Erythroblast (primary cell): ENCODE data around the gene SLC25A29.
"Not testable (repeated sequence)": the region's sequence is repeated elsewhere in the genome, so short reads cannot be mapped to it uniquely, and the experiment has no call there.

Experiments used
- DNase-seq, 2 experiments: peaks; one replicate each; lab custom pipeline; 2025; lab: John Stamatoyannopoulos, UW
- GATA1 ChIP-seq: IDR thresholded peaks from 2 replicates; pipeline ENCODE4 v1.6.1; 2011; ENCODE audit warnings: low read depth, mild to moderate bottlenecking, control low read depth, low read length, moderate library complexity
- POLR2A ChIP-seq: IDR thresholded peaks from 2 replicates; pipeline ENCODE4 v1.6.1; 2011; ENCODE audit warnings: mild to moderate bottlenecking, low read length

Gene SLC25A29

DNA sequence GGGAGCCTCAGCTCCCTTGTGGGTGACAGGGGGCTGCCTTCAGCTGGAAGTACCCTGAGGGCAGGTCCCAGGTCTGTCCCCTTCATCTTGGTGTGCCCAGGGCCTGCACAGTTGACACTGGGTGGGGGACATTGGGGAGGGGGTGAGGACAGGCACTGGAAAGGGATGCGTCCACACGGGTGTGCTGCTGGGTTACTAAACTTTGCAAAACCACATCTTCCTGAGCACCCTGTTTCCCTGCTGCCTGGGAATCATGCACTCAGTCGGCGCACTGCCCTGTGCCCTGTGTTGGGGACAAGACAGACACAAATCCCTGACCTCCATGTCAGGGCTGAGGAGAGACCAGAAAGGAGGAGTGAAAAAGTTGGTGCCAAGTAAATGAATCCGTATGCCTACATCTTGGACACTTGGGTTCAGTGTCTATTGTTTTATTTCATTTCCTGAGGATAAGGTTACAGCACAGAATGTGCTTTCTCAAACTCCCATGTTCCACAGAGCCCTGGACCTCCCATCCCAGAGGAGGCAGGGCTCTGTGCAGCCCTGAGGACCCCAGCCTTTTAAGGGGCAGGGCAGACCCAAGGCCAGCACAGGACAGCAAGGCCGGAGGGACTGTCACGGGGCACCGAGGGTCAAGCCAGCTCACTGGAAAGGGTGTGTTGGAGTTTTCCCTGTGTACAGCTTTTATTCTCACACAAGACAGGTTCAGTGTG is 2.9 kb upstream of the SLC25A29 start:
- no peak for TF ChIP-seq GATA1
- TF ChIP-seq POLR2A: no peak
- no peak for DNase-seq

DNA sequence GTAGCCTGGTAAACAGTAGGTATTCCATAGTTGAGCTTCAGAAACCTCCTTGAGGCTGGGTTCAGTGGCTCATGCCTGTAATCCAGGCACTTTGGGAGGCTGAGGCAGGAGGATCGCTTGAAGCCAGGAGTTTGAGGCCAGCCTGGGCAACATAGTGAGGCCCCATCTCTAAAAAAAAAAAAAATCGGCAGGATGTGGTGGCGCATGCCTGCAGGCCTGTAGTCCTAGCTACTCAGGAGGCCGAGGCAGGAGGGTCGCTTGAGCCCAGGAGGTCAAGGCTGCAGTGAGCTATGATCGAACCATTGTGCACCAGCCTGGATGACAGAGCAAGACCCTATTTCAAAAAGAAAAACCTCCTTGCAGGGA is 2.2 kb upstream of the SLC25A29 start:
- DNase-seq: not testable (repeated sequence)

DNA sequence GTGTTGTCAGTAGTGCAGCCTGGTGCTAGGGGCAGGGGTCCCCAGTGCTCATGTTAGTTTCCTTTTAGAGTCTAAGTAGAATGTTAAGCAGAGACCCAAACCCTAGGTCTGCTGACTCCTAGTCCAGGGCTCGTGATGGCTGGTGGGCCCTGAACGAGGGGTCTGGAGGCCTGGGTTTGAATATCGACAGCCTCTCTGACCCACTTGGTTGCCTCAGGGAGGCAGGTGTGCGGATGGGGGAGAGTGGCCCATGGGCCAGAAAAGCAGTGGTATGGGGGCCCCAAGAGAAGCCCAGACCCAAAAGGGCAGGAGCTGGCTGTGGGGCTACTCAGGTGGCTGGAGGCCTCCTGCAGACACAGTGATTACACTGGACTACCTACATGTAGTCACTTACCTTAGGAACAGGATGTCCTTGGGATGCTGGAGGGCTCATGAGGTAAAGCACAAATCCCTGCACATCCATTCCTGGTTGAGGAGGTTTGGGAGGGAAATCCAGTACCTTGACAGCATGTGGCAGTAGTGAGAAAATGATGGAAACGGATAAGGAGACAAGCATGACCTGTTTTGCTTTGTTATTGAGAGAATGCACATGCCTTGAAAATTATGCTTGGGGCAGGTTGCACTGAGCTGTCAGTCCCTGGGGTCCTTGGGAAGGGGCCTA is 1.7 kb upstream of the SLC25A29 start:
- no peak for DNase-seq
- no peak for TF ChIP-seq GATA1
- TF ChIP-seq POLR2A: no peak

DNA sequence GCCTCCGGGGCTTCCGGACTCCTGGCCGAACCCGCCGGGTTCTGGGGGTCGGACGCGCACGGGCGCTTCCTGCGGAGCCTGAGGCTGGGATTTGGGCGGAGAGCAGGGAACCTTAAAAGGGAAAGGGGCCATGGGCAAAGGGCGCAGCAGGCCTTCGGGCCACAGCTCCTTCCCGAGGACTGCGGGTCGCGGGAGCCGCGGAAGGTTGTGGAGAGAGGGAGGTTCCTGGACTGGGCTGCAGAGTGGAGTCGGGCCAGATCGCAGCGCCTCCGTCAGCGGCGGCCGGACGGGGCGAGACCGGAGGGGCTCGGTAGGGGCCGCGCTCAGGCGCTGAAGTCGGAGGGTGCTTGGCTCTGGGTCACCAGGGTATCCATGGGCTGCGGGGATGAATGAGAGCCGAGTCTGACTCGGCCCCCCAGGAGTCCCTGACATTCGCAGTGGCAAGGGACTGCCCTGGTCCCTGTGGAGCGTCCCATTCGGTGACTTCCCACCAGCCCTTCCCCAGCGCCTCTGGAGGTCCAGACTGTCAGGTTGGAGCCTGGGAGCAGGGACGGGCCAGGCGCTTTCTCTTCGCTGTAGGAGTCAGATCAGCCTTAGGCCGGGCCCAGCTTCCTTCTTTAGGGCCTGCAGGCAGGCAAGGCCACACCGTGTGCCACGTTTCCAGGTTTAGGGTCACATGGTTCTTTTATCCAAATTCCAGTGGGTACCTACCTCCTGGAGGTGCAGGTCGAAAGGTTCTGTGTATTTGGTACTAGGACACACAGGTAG is 938 bp upstream of the SLC25A29 start:
- no peak for TF ChIP-seq GATA1
- TF ChIP-seq POLR2A: no peak
- peak in 1 of 2 experiments; percentile 45 for DNase-seq

DNA sequence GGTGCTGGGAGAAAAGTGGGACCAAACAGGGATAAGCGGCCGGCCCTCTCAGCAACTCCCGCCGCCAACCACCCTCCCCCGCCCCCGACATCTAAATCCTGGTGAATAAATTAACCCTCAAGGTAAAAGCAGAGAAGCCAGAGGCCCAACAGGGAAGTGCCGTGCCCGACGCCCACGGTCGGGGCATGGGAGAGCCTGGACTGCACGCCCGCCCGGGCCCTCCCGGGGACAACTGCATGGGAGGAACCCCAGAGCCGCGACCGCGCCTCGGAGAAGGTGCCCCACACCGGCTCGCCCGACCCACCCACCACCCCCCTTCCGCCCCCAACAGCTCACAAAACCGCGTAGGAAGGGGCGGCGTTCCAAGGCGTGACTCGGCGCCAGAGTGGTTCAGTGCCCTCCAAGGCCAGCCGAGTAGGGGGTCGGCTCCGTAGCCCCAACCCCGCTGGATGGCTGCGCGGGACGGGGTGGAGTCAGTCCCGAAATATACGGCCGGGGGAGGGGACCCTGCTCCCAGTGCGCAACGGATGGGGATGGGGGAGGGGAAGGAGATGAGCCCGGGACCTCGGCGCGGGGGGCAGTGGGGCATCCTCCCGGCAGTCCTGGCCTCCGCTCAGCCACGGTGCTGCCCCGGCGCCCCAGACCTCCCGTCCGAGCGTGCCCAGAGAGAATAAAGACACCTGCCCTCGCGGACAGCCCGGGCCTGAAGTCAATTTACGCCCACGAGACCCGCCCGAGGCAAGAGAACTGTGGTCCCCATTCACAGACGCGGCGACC is 732 bp downstream of the SLC25A29 start:
- DNase-seq: peak in 1 of 2 experiments; percentile 42
- TF ChIP-seq POLR2A (no peak), GATA1 (no peak)

DNA sequence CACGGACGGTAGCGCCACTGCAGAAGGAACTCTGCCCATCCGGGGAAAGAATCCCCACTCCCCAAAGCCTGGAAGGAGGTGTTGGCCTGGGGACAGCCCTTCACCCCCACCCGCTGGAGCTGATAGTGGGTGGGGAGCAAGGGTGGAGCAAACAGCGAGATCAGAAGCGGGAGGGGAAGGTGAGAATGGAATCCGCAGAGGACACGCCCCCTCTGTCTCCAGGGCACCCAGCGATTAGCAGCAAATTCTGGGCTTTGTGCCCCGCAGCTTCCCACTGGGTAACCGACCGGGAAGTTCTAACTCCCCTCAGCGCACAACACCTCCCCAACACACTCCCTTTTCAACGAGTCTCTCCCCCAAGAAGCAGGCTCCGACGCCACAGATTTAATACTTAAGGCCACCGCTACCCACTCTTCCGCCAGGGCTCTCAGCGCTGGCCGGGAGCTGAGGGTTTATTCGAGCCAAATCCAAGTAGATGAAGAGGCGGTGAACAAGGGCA is 1.4 kb downstream of the SLC25A29 start:
- no peak for TF ChIP-seq POLR2A
- no peak for TF ChIP-seq GATA1
- DNase-seq: peak; percentile 49 to 54

DNA sequence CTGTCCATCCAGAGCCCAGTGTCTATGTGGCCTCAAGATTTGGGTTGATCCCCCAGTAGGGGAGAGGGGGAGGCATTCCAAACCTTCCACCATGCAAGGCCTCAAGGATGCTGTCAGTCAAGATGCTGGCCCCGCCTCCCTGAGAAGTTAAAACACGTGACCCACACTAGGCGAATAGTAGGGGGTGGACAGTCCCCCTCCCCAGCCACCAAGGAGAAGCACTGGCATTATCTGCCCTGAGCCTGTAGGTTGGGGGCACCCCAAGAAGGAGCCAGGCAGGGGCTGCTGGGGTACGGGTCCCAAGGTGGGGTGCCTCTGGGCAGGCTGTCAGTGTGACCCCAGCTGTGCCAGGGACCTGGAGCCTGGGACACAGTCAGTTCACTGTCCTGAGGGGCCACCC is 2.3 kb downstream of the SLC25A29 start:
- DNase-seq: no peak
- TF ChIP-seq GATA1 (no peak), POLR2A (no peak)

DNA sequence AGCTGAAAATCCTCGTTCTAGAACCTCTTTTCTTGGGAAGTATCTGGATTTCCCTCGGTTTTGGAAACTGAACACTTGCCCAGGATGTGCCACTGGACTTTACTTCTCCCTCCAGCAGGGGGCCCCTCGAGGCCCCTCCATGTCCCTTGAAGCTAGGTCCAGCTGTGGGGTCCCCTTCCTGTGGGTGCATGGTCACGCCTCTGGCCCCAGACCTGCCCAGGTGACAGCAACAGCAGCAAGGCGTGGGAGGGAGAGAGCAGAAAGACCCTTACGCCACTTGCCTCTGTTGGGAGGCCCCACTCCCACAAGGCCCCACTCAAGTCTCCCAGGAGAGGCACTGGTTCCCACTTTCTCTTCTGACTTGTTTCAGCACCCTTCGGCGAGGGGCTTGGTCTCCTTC is 3.1 kb downstream of the SLC25A29 start:
- peak; percentile 28 to 53 for DNase-seq
- TF ChIP-seq POLR2A (no peak), GATA1 (no peak)

DNA sequence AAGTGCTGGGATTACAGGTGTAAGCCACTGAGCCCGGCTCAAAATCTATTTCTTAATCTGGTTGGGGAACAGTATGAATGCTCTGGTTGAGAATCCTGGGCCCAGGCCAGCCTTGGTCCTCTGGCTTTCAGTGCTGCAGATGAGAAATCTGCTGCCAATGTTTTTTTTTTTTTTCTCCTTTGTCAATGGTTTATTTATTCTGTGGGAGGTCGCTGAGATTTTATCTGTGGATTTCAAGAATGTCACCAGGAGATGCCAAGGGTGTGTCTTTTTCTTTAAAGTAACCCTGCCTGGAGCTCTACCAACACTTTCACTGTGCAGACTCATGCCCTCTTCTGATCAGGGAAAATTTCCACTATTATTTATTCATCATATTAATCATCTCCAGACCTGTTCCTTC is 3.6 kb downstream of the SLC25A29 start:
- TF ChIP-seq POLR2A: no peak
- TF ChIP-seq GATA1: no peak
- no peak for DNase-seq

DNA sequence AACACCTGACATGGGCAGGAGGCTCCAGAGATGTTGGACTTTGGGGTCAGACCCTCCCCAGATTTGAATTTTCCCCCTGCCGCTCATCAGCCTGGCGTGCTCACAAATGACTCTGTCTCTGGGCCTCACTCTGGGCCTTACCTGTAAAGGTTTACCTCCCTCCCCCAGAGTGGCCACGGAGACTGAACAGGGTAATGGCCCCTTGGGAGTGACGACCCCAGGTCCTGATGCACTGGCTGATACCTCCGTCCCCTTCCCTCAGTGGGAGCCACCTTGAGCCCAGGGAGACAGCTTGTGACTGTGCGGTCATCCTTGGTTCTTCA is 7.0 kb downstream of the SLC25A29 start:
- no peak for DNase-seq
- no peak for TF ChIP-seq POLR2A
- no peak for TF ChIP-seq GATA1

DNA sequence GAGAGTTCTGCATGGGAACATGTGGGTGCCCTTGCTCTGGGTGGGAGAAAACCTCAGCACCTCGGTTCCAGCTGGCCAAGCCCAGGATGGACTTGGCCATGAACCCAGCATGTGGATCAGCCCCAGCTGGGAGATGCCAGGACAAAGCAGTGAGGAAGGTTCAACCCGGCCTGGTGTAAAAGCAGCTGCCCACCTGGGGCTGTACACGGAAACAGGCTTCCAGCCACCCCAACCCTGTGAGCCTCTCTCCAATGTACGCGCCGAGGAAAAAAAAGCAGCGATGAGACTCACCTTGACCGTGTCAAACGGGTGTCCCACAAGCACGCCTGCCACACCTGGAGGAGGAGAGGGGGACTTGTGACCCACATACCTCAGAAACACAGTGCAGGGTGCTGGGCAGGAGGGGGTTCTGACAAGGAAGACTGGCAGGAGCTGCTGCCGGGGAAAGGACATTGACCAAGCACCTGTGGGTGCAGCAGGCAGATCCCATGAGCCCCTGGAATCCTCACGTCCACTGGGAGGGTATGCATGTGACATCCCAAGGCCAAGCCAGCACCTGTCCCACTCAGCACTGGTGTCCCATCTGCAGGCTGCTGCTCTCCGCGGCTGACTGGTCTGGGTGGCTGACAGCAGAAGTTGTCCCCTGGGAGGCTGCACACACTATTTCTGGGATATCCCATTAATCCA is 7.5 kb downstream of the SLC25A29 start:
- TF ChIP-seq POLR2A: no peak
- TF ChIP-seq GATA1: no peak
- DNase-seq: no peak

DNA sequence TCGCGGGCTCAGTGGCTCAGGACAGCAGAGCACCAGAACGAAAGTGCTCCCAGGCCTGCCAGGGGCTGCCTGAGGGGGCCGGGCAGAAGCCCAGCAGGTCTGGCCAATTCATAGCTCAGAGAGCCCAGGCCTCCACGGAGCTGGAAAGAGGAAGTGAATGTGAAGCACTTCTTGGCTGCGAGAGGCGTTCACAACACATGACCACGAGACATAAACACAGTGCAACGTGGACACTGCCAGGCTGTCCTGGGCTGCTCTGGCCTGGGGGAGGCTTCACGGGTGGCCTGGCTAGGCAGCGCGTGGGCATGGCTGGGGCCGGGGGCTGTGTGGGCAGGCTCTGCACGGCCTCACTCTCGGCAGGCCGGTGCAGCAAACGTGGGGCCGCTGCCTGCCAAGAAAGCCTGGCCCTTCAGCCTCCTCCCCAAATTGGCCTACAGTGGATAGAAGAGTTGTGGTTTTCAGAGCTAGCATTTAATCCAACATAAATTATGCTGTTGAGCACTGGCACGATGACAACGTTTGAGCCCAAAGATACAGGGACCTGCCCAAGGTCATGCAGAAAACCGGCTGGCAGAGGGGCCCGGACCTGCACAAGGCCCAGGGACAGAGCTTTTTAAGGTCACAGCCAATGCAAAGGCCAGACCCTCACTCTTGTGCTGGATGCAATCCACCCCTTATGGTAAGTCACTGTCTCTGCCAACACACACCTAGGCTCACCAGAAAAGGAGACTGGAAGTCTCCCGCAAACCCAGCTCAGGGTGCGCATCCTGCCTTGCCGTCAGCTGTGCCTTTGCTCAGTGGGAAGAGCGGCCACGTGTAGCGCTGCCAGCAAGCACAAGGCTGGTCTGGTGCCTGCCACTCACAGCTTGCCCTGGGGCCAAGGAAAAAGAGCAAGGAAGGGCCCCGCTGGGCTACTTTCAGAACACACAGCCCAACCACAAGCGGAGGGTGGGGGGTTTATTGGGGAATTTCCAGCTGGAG is 8.6 kb downstream of the SLC25A29 start:
- TF ChIP-seq GATA1 (no peak), POLR2A (no peak)
- no peak for DNase-seq

DNA sequence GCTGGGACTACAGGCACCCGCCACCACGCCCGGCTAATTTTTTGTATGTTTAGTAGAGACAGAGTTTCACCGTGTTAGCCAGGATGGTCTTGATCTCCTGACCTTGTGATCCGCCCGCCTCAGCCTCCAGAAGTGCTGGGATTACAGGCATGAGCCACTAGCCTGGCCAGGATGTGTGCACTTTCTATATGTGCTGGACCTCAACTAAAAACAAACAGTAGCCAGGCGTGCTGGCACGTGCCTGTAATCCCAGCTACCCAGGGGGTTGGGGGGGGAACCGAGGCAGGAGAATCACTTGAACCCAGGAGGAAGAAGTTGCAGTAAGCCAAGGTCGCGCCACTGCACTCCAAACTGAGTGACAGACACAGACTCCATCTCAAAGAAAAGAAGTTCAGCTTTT is 9.5 kb downstream of the SLC25A29 start:
- DNase-seq: not testable (repeated sequence)
